T-helper 17 cell (primary cell): Measurements from ENCODE around the gene FADS2. TPM values are rescaled to one million over a fixed set of nuclear protein-coding genes. Genes with fewer than 3 reads are reported as not detected.

Source experiments
- ATAC-seq: fragments of 150-1000 bp; cut with Tn5 transposase; 2 replicates; pipeline ENCODE4 v1.10.0; 2021; ENCODE audit warnings: mild to moderate bottlenecking, moderate library complexity
- DNase-seq, 3 donors: peaks; one replicate each; pipeline versions ENCODE4 v3.0.0 to v3.0.0-alpha.2; 2020 to 2021
- H3K9me3 ChIP-seq: one replicate; pipeline ENCODE4 v1.7.0; 2013; ENCODE audit warnings: low read length, mild to moderate bottlenecking; ENCODE audit not compliant: control insufficient read depth, poor library complexity, severe bottlenecking
- H3K27ac Mint-ChIP-seq: one replicate; pipeline ENCODE4 v1.8.0; 2022; ENCODE audit warnings: mild to moderate bottlenecking, moderate library complexity, mixed read lengths
- H3K27me3 Mint-ChIP-seq: one replicate; pipeline ENCODE4 v1.8.0; 2022; ENCODE audit warnings: mixed read lengths
- H3K36me3 Mint-ChIP-seq: one replicate; pipeline ENCODE4 v1.8.0; 2022; ENCODE audit warnings: low read depth, mixed read lengths
- H3K4me1 Mint-ChIP-seq: one replicate; pipeline ENCODE4 v1.8.0; 2022; ENCODE audit warnings: mild to moderate bottlenecking, mixed read lengths
- H3K4me3 Mint-ChIP-seq: one replicate; pipeline ENCODE4 v1.8.0; 2022; ENCODE audit warnings: mild to moderate bottlenecking, moderate library complexity, mixed read lengths
- total RNA-seq, 4 donors: library from RNA in 2 of 4; stranded (reverse) in 2 of 4; gene quantifications; one replicate each; pipeline ENCODE4 v1.2.3 and lab custom pipeline; 2022 to 2026

FADS2 gene
- total RNA-seq, 2 donors from 2014 or later, result 5.2 to 15.7 TPM

- H3K9me3 ChIP-seq, result no peaks in the 10 kb centered on the region
- Mint-ChIP-seq H3K4me1 (peaks cover 28% of the 10 kb centered on the region), H3K4me3 (no peak overlapping the region), H3K27ac (peak overlapping the region; percentile 82), H3K36me3 (peaks cover 2% of the 10 kb centered on the region), H3K27me3 (peaks cover under 1% of the 10 kb centered on the region)
- DNase-seq (no peak), ATAC-seq (no peak)
Measured at GRCh38 chr11:61836193-61836592, 8.1 kb downstream of the FADS2 start.

GRCh38 chr11:61837411-61838005 lies 9.4 kb downstream of the FADS2 start:
- H3K36me3 Mint-ChIP-seq, result peaks cover 2% of the 10 kb centered on the region
- H3K27ac Mint-ChIP-seq, result no peak overlapping the region
- H3K4me3 Mint-ChIP-seq, result no peak overlapping the region
- H3K27me3 Mint-ChIP-seq, result no peaks in the 10 kb centered on the region
- no peak for ATAC-seq
- H3K9me3 ChIP-seq, result no peaks in the 10 kb centered on the region
- peaks cover 21% of the 10 kb centered on the region for H3K4me1 Mint-ChIP-seq
- DNase-seq, result no peak

- no peaks in the 10 kb centered on the region for H3K27me3 Mint-ChIP-seq
- no peak overlapping the region for H3K27ac Mint-ChIP-seq
- no peak for ATAC-seq
- H3K9me3 ChIP-seq, result no peaks in the 10 kb centered on the region
- peaks cover 13% of the 10 kb centered on the region for H3K4me1 Mint-ChIP-seq
- no peak for DNase-seq
- peaks cover 2% of the 10 kb centered on the region for H3K36me3 Mint-ChIP-seq
- no peak overlapping the region for H3K4me3 Mint-ChIP-seq
Measured at GRCh38 chr11:61838501-61838900, 10.4 kb downstream of the FADS2 start.

- Mint-ChIP-seq H3K4me3 (no peak overlapping the region), H3K27ac (no peak overlapping the region), H3K36me3 (peaks cover 2% of the 10 kb centered on the region), H3K27me3 (no peaks in the 10 kb centered on the region), H3K4me1 (peaks cover 9% of the 10 kb centered on the region)
- DNase-seq, result no peak
- H3K9me3 ChIP-seq, result no peaks in the 10 kb centered on the region
- no peak for ATAC-seq
Measured at GRCh38 chr11:61838921-61839320, 10.8 kb downstream of the FADS2 start.

- no peak for ATAC-seq
- H3K9me3 ChIP-seq, result no peaks in the 10 kb centered on the region
- Mint-ChIP-seq H3K27me3 (no peaks in the 10 kb centered on the region), H3K4me1 (peaks cover 7% of the 10 kb centered on the region), H3K27ac (no peak overlapping the region), H3K4me3 (peak overlapping the region; percentile 2), H3K36me3 (peaks cover 2% of the 10 kb centered on the region)
- no peak for DNase-seq
Measured at GRCh38 chr11:61839742-61840141, 11.6 kb downstream of the FADS2 start.

GRCh38 chr11:61840371-61840770 lies 12.3 kb downstream of the FADS2 start:
- peaks cover 2% of the 10 kb centered on the region for H3K36me3 Mint-ChIP-seq
- no peak overlapping the region for H3K27ac Mint-ChIP-seq
- no peak for DNase-seq
- H3K4me3 Mint-ChIP-seq, result no peak overlapping the region
- H3K9me3 ChIP-seq, result no peaks in the 10 kb centered on the region
- H3K27me3 Mint-ChIP-seq, result no peaks in the 10 kb centered on the region
- no peak for ATAC-seq
- H3K4me1 Mint-ChIP-seq, result peaks cover 5% of the 10 kb centered on the region

- no peaks in the 10 kb centered on the region for H3K9me3 ChIP-seq
- Mint-ChIP-seq H3K27me3 (no peaks in the 10 kb centered on the region), H3K4me3 (no peak overlapping the region), H3K27ac (no peak overlapping the region), H3K4me1 (no peaks in the 10 kb centered on the region), H3K36me3 (peaks cover 2% of the 10 kb centered on the region)
- ATAC-seq, result no peak
- DNase-seq, result no peak
Measured at GRCh38 chr11:61841636-61842527, 13.8 kb downstream of the FADS2 start.

GRCh38 chr11:61842528-61842820 lies 14.4 kb downstream of the FADS2 start:
- Mint-ChIP-seq H3K4me1 (no peaks in the 10 kb centered on the region), H3K36me3 (peaks cover 2% of the 10 kb centered on the region), H3K27me3 (no peaks in the 10 kb centered on the region), H3K4me3 (no peak overlapping the region), H3K27ac (no peak overlapping the region)
- no peak for DNase-seq
- no peaks in the 10 kb centered on the region for H3K9me3 ChIP-seq
- no peak for ATAC-seq

GRCh38 chr11:61844909-61845565 lies 16.9 kb downstream of the FADS2 start:
- DNase-seq (no peak), ATAC-seq (no peak)
- H3K4me1 Mint-ChIP-seq, result no peaks in the 10 kb centered on the region
- H3K27me3 Mint-ChIP-seq, result no peaks in the 10 kb centered on the region
- no peak overlapping the region for H3K27ac Mint-ChIP-seq
- no peaks in the 10 kb centered on the region for H3K9me3 ChIP-seq
- H3K4me3 Mint-ChIP-seq, result no peak overlapping the region
- H3K36me3 Mint-ChIP-seq, result no peaks in the 10 kb centered on the region

GRCh38 chr11:61846362-61847020 lies 18.4 kb downstream of the FADS2 start:
- Mint-ChIP-seq H3K4me3 (no peak overlapping the region), H3K27me3 (no peaks in the 10 kb centered on the region), H3K36me3 (no peaks in the 10 kb centered on the region), H3K27ac (no peak overlapping the region), H3K4me1 (no peaks in the 10 kb centered on the region)
- H3K9me3 ChIP-seq, result no peaks in the 10 kb centered on the region
- DNase-seq (no peak), ATAC-seq (no peak)

- ATAC-seq (no peak), DNase-seq (no peak)
- H3K4me3 Mint-ChIP-seq, result no peak overlapping the region
- no peaks in the 10 kb centered on the region for H3K27me3 Mint-ChIP-seq
- H3K36me3 Mint-ChIP-seq, result no peaks in the 10 kb centered on the region
- no peaks in the 10 kb centered on the region for H3K4me1 Mint-ChIP-seq
- H3K27ac Mint-ChIP-seq, result no peak overlapping the region
- H3K9me3 ChIP-seq, result no peaks in the 10 kb centered on the region
Measured at GRCh38 chr11:61847914-61848581, 19.9 kb downstream of the FADS2 start.

GRCh38 chr11:61848631-61849030 lies 20.5 kb downstream of the FADS2 start:
- no peak overlapping the region for H3K4me3 Mint-ChIP-seq
- DNase-seq (no peak), ATAC-seq (no peak)
- H3K27ac Mint-ChIP-seq, result no peak overlapping the region
- no peaks in the 10 kb centered on the region for H3K27me3 Mint-ChIP-seq
- no peaks in the 10 kb centered on the region for H3K4me1 Mint-ChIP-seq
- no peaks in the 10 kb centered on the region for H3K36me3 Mint-ChIP-seq
- no peaks in the 10 kb centered on the region for H3K9me3 ChIP-seq

- no peak for ATAC-seq
- Mint-ChIP-seq H3K36me3 (no peaks in the 10 kb centered on the region), H3K27ac (no peak overlapping the region)
Measured at GRCh38 chr11:61850687-61851086, 22.6 kb downstream of the FADS2 start.

More at GRCh38 chr11:61850687-61851086, 22.6 kb downstream of the FADS2 start:
- H3K9me3 ChIP-seq, result no peaks in the 10 kb centered on the region
- Mint-ChIP-seq H3K27me3 (no peaks in the 10 kb centered on the region), H3K4me3 (no peak overlapping the region), H3K4me1 (no peaks in the 10 kb centered on the region)
- DNase-seq, result no peak
